Keratinocyte (primary cell): ENCODE measurements around the gene TENT4A.

Experiments
- EZH2 ChIP-seq: IDR thresholded peaks from one replicate; pipeline ENCODE4 v1.6.1; 2012; ENCODE audit warnings: inconsistent platforms, mild to moderate bottlenecking, low read length, moderate library complexity
- TF ChIP-seq, protein P1 (sequence below), 3 experiments: IDR thresholded peaks in 1 of 3; conservative IDR thresholded peaks in 1 of 3; optimal IDR thresholded peaks in 1 of 3; 2 replicates in 2 of 3; 3 replicates in 1 of 3; pipeline versions ENCODE3 to v1.5.1; 2011; ENCODE audit warnings: low read length in 3 of 3, mild to moderate bottlenecking in 3 of 3, moderate library complexity in 2 of 3, control low read depth in 1 of 3, inconsistent platforms in 1 of 3; ENCODE audit not compliant: insufficient read depth in 2 of 3; ENCODE audit errors: extremely low read depth in 1 of 3

DNA sequence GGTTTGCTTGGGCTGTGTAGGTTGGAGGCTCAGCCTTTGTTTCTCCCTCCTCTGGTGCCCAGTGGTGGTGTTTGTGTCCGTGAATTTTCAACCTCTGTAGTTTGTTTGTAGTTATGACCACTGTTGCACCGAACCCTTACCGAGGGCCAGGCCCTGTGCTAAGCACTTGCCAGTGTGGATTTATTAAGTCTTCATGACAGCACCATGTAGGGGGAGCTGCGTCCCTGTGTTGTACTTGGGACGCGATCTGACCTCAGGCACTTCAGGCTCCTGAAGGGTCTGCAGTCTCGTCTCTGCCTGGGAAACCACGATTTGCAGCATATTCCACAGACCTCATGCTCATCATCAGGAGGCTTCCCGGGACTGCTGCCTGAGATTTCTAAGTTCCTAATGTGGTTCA lies 12.8 kb downstream of the TENT4A start:
- TF ChIP-seq, protein P1, sequence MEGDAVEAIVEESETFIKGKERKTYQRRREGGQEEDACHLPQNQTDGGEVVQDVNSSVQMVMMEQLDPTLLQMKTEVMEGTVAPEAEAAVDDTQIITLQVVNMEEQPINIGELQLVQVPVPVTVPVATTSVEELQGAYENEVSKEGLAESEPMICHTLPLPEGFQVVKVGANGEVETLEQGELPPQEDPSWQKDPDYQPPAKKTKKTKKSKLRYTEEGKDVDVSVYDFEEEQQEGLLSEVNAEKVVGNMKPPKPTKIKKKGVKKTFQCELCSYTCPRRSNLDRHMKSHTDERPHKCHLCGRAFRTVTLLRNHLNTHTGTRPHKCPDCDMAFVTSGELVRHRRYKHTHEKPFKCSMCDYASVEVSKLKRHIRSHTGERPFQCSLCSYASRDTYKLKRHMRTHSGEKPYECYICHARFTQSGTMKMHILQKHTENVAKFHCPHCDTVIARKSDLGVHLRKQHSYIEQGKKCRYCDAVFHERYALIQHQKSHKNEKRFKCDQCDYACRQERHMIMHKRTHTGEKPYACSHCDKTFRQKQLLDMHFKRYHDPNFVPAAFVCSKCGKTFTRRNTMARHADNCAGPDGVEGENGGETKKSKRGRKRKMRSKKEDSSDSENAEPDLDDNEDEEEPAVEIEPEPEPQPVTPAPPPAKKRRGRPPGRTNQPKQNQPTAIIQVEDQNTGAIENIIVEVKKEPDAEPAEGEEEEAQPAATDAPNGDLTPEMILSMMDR (optimal IDR thresholded peaks at IDR 0.05 in 1 of 3, IDR thresholded peaks at IDR 0.05 in 1 of 3, conservative IDR thresholded peaks at IDR 0.05 in 1 of 3; ENCODE audit: extremely low read depth in 1 of 3, insufficient read depth in 2 of 3, low read length in 3 of 3): no peak
- no peak for TF ChIP-seq EZH2
